GM12878 (cell line): Measurements from ENCODE around the gene SLC25A13. TPM values are rescaled to one million over a fixed set of nuclear protein-coding genes. Genes with fewer than 3 reads are reported as not detected.

Source experiments
- ATAC-seq: fragments of 200-7000 bp; cut with Tn5 transposase; 3 replicates; pipeline ENCODE4 v1.9.1; 2020; ENCODE audit warnings: mild to moderate bottlenecking, moderate library complexity
- BruUV-seq: library from RNA; stranded (reverse); fragments of 400-500 nt; replicated peaks from 2 replicates; lab custom pipeline; 2021; lab: Mats Ljungman, UMichigan
- CTCF ChIA-PET: fragments of 300-600 bp; sonication (Branson Sonifier 250); formaldehyde crosslinking; extraction: SDS; loops from one replicate; lab custom pipeline; 2021; ENCODE audit warnings: inconsistent platforms; lab: Yijun Ruan, JAX
- POLR2A ChIA-PET: fragments of 350-600 bp; formaldehyde crosslinking; extraction: SDS; loops from one replicate; lab custom pipeline; 2021; ENCODE audit warnings: inconsistent platforms; lab: Charles Lee
- RAD21 ChIA-PET: fragments of 300-600 bp; sonication (Branson Sonifier 250); formaldehyde crosslinking; loops from one replicate; lab custom pipeline; 2023; ENCODE audit warnings: antibody characterized with exemption; ENCODE audit not compliant: unreplicated experiment; lab: Charles Lee
- SMC1A ChIA-PET: fragments of 300-600 bp; sonication (Branson Sonifier 250); formaldehyde crosslinking; loops from one replicate; lab custom pipeline; 2023; ENCODE audit not compliant: unreplicated experiment, uncharacterized antibody; lab: Charles Lee
- DNase-seq: peaks from one replicate; pipeline ENCODE4 v3.0.0-alpha.2; 2011; ENCODE audit warnings: low read depth, low spot score
- FAIRE-seq: peaks from 3 replicates; lab custom pipeline; 2011; peaks lifted over from hg19 to GRCh38; lab: Jason Lieb, UNC
- H2AFZ ChIP-seq: 2 replicates; pipeline ENCODE4 v1.6.0; 2011; ENCODE audit warnings: low read depth, low read length, control low read depth; ENCODE audit not compliant: control insufficient read depth
- H3K27ac ChIP-seq: 2 replicates; pipeline ENCODE4 v1.5.1; 2011; ENCODE audit warnings: control low read depth; ENCODE audit not compliant: control insufficient read depth, insufficient read depth
- H3K27me3 ChIP-seq, 2 experiments: replicated peaks in 1 of 2; 2 replicates each; pipeline versions ENCODE4 v1.6.0 to v1.6.1; 2011; ENCODE audit warnings: low read length in 1 of 2; ENCODE audit not compliant: control insufficient read depth in 2 of 2, insufficient read depth in 2 of 2
- H3K36me3 ChIP-seq, 2 experiments: 2 replicates each; pipeline ENCODE4 v1.5.1; 2011; ENCODE audit warnings: low read length in 1 of 2; ENCODE audit not compliant: control insufficient read depth in 2 of 2, insufficient read depth in 2 of 2
- H3K4me1 ChIP-seq: 2 replicates; pipeline ENCODE4 v1.6.1; 2011; ENCODE audit warnings: mild to moderate bottlenecking, low read length, moderate library complexity, mixed read lengths; ENCODE audit not compliant: control insufficient read depth, insufficient read depth
- H3K4me2 ChIP-seq: 2 replicates; pipeline ENCODE4 v1.6.0; 2011; ENCODE audit warnings: control low read depth; ENCODE audit not compliant: control insufficient read depth, insufficient read depth
- H3K4me3 ChIP-seq: fragments of 200-600 bp; sonication (generic); 2 replicates; pipeline ENCODE4 v1.5.1; 2016
- H3K79me2 ChIP-seq: 2 replicates; pipeline ENCODE4 v1.6.0; 2011; ENCODE audit warnings: low read length; ENCODE audit not compliant: control insufficient read depth, insufficient read depth
- H3K9ac ChIP-seq: 2 replicates; pipeline ENCODE4 v1.8.0; 2011; ENCODE audit warnings: low read length, control low read depth, mixed read lengths; ENCODE audit not compliant: control insufficient read depth, insufficient read depth
- H3K9me3 ChIP-seq: replicated peaks from 3 replicates; pipeline ENCODE4 v1.5.1; 2011; ENCODE audit warnings: mild to moderate bottlenecking, low read length; ENCODE audit not compliant: control insufficient read depth, insufficient read depth
- H4K20me1 ChIP-seq: 2 replicates; pipeline ENCODE4 v1.6.0; 2011; ENCODE audit not compliant: control insufficient read depth, insufficient read depth
- CBX5 ChIP-seq: sonication (generic); IDR thresholded peaks from 2 replicates; pipeline ENCODE4 v1.6.1; 2016; ENCODE audit warnings: low read depth, moderate library complexity, mild to moderate bottlenecking, inconsistent platforms
- GABPA ChIP-seq: IDR thresholded peaks from 2 replicates; pipeline ENCODE4 v1.6.1; 2014; ENCODE audit warnings: antibody characterized with exemption, low read depth, mild to moderate bottlenecking, inconsistent platforms
- NR2F1 ChIP-seq: fragments of 450-650 bp; conservative IDR thresholded peaks from 2 replicates; pipeline ENCODE4 v1.6.1; 2017; ENCODE audit warnings: mild to moderate bottlenecking
- PML ChIP-seq: IDR thresholded peaks from 2 replicates; pipeline ENCODE4 v1.6.1; 2012; ENCODE audit warnings: low read length, inconsistent platforms
- STAT3 ChIP-seq: IDR thresholded peaks from 2 replicates; pipeline ENCODE4 v1.6.1; 2011; ENCODE audit warnings: low read depth, low read length, improper control_type of control experiment
- YBX1 ChIP-seq: fragments of 450-650 bp; IDR thresholded peaks from 2 replicates; pipeline ENCODE4 v1.6.1; 2016; ENCODE audit warnings: antibody characterized with exemption
- YY1 ChIP-seq: IDR thresholded peaks from 2 replicates; pipeline ENCODE4 v1.6.1; 2011; ENCODE audit warnings: low read depth, mild to moderate bottlenecking, low read length
- WGBS: methylation state at CpG from one replicate; pipeline ENCODE4 v1.1.6; 2016; ENCODE audit warnings: low lambda C conversion rate; ENCODE audit not compliant: insufficient replicate concordance, insufficient coverage; ENCODE audit errors: missing lambda C conversion rate; 5-methylcytosine and 5-hydroxymethylcytosine counted together
- in situ Hi-C: fragments of 300-500 bp; cut with MboI; formaldehyde crosslinking; loops from 9 replicates; pipeline ENCODE4 v1.14.3; 2018; ENCODE audit warnings: mixed read lengths
- intact Hi-C: fragments of 100-400 bp; cut with micrococcal nuclease; formaldehyde crosslinking; loops from one replicate; pipeline ENCODE4 v1.14.2; 2022; ENCODE audit not compliant: unreplicated experiment
- polyA plus RNA-seq, 11 experiments: library from polyadenylated mRNA; depleted of rRNA in 4 of 11; unstranded in 6 of 11; stranded (reverse) in 5 of 11; fragments of >200 nt; fragmentation: Nextera tagmentation in 4 of 11; fragmentation: Illumina TruSeq in 1 of 11; extraction: Ambion mirVana in 4 of 11; extraction: Trizol in 1 of 11; gene quantifications; 1 replicate in 1 of 11; 2 replicates in 10 of 11; pipeline versions ENCODE4 v1.2.1 to v1.2.3, GENCODE V29; 2011 to 2016; ENCODE audit warnings: inconsistent platforms in 2 of 11, missing spikeins in 2 of 11, low read depth in 1 of 11
- total RNA-seq, 4 experiments: library from RNA; depleted of rRNA in 3 of 4; stranded (reverse); fragments of >200 nt in 3 of 4; fragmentation: Illumina TruSeq in 1 of 4; extraction: Trizol in 1 of 4; gene quantifications; 2 replicates each; pipeline versions ENCODE4 v1.2.1 to v1.2.3, GENCODE V29; 2013 to 2021
- TF ChIP-seq, protein P1 (sequence below): fragments of 450-650 bp; IDR thresholded peaks from 2 replicates; pipeline ENCODE4 v1.6.1; 2018; ENCODE audit warnings: borderline replicate concordance, mild to moderate bottlenecking; ENCODE audit not compliant: partially characterized antibody

Gene SLC25A13
- total and polyA plus RNA-seq, 10 of the 15 experiments (the other 5 are each of a cell fraction or from before 2014, with no cell fraction given): 7.0 to 24.7 (median 18.6) TPM

DNA sequence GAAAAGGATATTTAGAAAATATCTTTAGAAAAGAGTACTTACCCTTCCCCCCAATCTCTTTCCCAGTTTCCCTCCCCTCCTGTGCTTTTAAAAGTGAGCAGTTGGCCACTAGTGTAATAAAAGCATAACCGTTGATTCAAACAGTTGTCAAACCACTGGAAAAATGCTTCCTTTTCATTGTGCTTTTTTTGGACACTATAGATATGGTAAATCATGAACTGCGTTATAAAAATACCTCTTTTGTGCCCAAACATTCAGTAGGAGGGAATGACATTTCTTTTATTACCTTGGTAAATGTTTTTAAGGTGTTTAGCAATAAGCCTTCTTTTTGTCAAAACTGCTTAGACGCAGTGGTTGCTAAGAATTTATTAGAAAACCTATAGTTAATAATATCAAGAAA, 232.4 kb downstream of the SLC25A13 start:
- Histone ChIP-seq H3K79me2 (no peaks in the 10 kb centered on the region), H3K9ac (no peak overlapping the region), H3K27me3 (no peaks in the 10 kb centered on the region), H3K27ac (no peak overlapping the region), H4K20me1 (no peaks in the 10 kb centered on the region), H3K9me3 (no peaks in the 10 kb centered on the region), H3K4me2 (no peak overlapping the region), H3K36me3 (no peaks in the 10 kb centered on the region), H2AFZ (no peak overlapping the region), H3K4me1 (no peaks in the 10 kb centered on the region), H3K4me3 (no peak overlapping the region)
- ChIA-PET POLR2A (no interaction called here), SMC1A (no interaction called here), CTCF (interaction anchor here (1.0 kb wide), 1 partner anchor 13 kb away, joined by 4 read pairs; no protein-coding TSS in a partner anchor), RAD21 (no interaction called here)
- 37% methylated on average over 3 of the region's 3 CpGs for WGBS
- FAIRE-seq (no peak), DNase-seq (no peak), ATAC-seq (no peak)
- no TSS peak for BruUV-seq
- intact Hi-C loops (no loop called here), in situ Hi-C loops (no loop called here)
- TF ChIP-seq PML (no peak), NR2F1 (no peak), YY1 (no peak), CBX5 (no peak), STAT3 (no peak), GABPA (no peak), YBX1 (no peak)
- TF ChIP-seq, protein P1, sequence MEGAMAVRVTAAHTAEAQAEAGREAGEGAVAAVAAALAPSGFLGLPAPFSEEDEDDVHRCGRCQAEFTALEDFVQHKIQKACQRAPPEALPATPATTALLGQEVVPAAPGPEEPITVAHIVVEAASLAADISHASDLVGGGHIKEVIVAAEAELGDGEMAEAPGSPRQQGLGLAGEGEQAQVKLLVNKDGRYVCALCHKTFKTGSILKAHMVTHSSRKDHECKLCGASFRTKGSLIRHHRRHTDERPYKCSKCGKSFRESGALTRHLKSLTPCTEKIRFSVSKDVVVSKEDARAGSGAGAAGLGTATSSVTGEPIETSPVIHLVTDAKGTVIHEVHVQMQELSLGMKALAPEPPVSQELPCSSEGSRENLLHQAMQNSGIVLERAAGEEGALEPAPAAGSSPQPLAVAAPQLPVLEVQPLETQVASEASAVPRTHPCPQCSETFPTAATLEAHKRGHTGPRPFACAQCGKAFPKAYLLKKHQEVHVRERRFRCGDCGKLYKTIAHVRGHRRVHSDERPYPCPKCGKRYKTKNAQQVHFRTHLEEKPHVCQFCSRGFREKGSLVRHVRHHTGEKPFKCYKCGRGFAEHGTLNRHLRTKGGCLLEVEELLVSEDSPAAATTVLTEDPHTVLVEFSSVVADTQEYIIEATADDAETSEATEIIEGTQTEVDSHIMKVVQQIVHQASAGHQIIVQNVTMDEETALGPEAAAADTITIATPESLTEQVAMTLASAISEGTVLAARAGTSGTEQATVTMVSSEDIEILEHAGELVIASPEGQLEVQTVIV: no peak
